ENCODE data around the gene MAPK8. TPM values are rescaled to one million over a fixed set of nuclear protein-coding genes. Genes with fewer than 3 reads are reported as not detected.

MAPK8 gene
- total and polyA plus RNA-seq, 4 experiments from 2014 or later, result 13.3 to 49.9 (median 35.0) TPM

DNA sequence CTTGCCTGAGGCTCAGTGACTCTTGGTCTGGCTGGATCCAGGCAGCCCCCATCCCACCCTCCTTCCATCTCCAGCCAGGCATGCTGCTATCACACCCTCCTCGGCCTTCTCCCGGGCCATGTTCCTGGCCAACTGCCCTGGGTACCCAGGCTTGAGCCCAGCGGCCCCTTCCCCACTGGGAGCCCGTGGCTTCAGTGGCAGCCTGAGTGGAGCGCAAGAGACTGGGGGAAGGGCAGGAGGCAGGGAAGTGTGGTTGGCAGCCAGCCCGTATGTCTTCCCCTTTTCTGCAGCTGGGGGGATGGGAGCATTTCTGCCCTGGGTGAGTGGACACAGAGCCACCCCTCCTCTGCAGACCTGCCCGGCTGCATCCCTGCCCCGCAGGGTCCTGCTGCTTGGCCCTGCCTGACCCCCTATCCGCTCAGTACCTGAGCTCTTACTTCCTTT lies 149.9 kb downstream of the MAPK8 start:
- no peak overlapping the region for H3K27ac ChIP-seq (ENCODE audit: low read depth, low read length)
- H3K27me3 Mint-ChIP-seq, result peaks cover 0 to 2% of the 10 kb centered on the region in 2 donors
- intact Hi-C loops (cut with micrococcal nuclease), result no loop called here

DNA sequence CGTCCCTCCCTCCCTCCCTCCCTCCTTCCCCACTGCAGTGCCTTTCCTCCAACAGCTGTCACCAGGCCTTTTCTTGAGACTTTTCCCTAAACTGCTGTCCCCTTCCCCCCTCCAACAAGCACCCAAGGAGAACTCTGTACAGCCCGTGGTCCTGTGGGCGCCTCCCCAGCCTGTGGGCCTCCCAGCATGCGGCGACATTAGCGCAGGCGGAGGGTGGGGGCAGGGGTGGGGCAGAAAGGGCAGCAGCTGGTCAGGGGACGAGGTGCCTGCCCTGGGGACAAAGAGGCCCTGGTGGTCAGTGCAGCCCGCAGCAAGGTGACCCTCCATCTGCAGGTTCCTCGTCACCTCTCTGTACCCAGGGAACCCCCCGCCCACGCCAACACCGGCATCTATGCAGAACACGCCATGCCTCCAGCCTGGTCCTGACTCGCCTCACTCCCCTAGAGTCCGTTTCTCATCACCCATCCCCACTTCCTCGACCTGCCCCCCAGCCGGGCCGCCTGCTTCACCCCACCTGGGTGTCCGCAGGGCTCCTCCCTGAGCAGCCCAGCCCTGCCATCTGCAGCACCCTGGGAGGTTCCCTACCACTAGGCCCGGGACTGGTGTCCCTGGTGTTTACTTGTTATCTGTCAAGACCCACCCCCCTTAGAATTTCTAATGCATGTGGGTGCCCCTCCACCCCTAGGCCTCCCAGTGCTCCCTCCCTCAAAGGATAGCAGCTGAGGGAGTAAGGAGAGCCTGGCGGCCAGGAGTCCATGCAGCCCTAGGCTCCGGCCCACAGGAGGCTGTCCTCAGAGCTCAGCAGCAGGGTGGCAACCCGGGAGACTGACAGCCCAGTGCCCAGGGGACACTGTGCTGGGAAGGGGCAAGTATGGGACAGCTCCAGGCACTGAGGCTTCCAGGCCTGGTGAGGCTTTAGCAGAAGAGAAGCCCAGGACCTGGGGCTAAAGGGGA lies 150.6 kb downstream of the MAPK8 start:
- no peak overlapping the region for H3K4me3 Mint-ChIP-seq
- Histone ChIP-seq H3K27ac (ENCODE audit: low read depth, low read length) (no peak overlapping the region), H3K27me3 (ENCODE audit: insufficient read depth, low read length) (no peaks in the 10 kb centered on the region), H3K9me3 (ENCODE audit: control insufficient read depth in 1 of 2, low read length in 2 of 2) (no peaks in the 10 kb centered on the region), H3K4me1 (ENCODE audit: insufficient read depth, low read length) (no peaks in the 10 kb centered on the region), H3K36me3 (ENCODE audit: insufficient read depth, low read length) (no peaks in the 10 kb centered on the region), H3K4me3 (ENCODE audit: low read length in 2 of 2) (no peak overlapping the region)
- CTCF ChIA-PET (ENCODE audit: partially characterized antibody), result no interaction called here
- H3K36me3 Mint-ChIP-seq, result no peaks in the 10 kb centered on the region
- H3K27me3 Mint-ChIP-seq, result peaks cover 0 to 2% of the 10 kb centered on the region in 2 donors
- intact Hi-C loops (cut with micrococcal nuclease), result no loop called here
- peaks cover 0 to 3% (median 0%) of the 10 kb centered on the region in 8 donors for H3K9me3 Mint-ChIP-seq
- DNase-seq, result no peak
- H3K27ac Mint-ChIP-seq, result no peak overlapping the region
- H3K4me1 Mint-ChIP-seq, result no peaks in the 10 kb centered on the region
- POLR2A ChIA-PET (ENCODE audit: partially characterized antibody), result no interaction called here

More for the DNA sequence above, 149.9 kb downstream of the MAPK8 start:
- H3K4me3 Mint-ChIP-seq, result no peak overlapping the region
- Histone ChIP-seq H3K36me3 (ENCODE audit: insufficient read depth, low read length) (no peaks in the 10 kb centered on the region), H3K4me1 (ENCODE audit: insufficient read depth, low read length) (no peaks in the 10 kb centered on the region), H3K9me3 (ENCODE audit: control insufficient read depth in 1 of 2, low read length in 2 of 2) (no peaks in the 10 kb centered on the region), H3K4me3 (ENCODE audit: low read length in 2 of 2) (no peak overlapping the region), H3K27me3 (ENCODE audit: insufficient read depth, low read length) (no peaks in the 10 kb centered on the region)
- no peak for DNase-seq
- H3K9me3 Mint-ChIP-seq, result peaks cover 0 to 3% (median 0%) of the 10 kb centered on the region in 8 donors
- no peak overlapping the region for H3K27ac Mint-ChIP-seq
- no peaks in the 10 kb centered on the region for H3K4me1 Mint-ChIP-seq
- H3K36me3 Mint-ChIP-seq, result no peaks in the 10 kb centered on the region
- ChIA-PET POLR2A (ENCODE audit: partially characterized antibody) (no interaction called here), CTCF (ENCODE audit: partially characterized antibody) (no interaction called here)

GRCh38 chr10:48457949-48458661 lies 151.6 kb downstream of the MAPK8 start:
- H3K9me3 ChIP-seq (ENCODE audit: control insufficient read depth in 1 of 2, low read length in 2 of 2), result no peaks in the 10 kb centered on the region
- no peaks in the 10 kb centered on the region for H3K27me3 ChIP-seq (ENCODE audit: insufficient read depth, low read length)
- no peak overlapping the region for H3K4me3 Mint-ChIP-seq
- POLR2A ChIA-PET (ENCODE audit: partially characterized antibody), result no interaction called here
- H3K27ac Mint-ChIP-seq, result no peak overlapping the region
- no peaks in the 10 kb centered on the region for H3K36me3 ChIP-seq (ENCODE audit: insufficient read depth, low read length)
- no peak overlapping the region for H3K27ac ChIP-seq (ENCODE audit: low read depth, low read length)
- H3K4me3 ChIP-seq (ENCODE audit: low read length in 2 of 2), result no peak overlapping the region
- H3K36me3 Mint-ChIP-seq, result no peaks in the 10 kb centered on the region
- intact Hi-C loops (cut with micrococcal nuclease), result no loop called here
- H3K4me1 Mint-ChIP-seq, result no peaks in the 10 kb centered on the region
- H3K27me3 Mint-ChIP-seq, result peaks cover 0 to 2% of the 10 kb centered on the region in 2 donors
- CTCF ChIA-PET (ENCODE audit: partially characterized antibody), result no interaction called here
- no peak for DNase-seq
- H3K4me1 ChIP-seq (ENCODE audit: insufficient read depth, low read length), result no peaks in the 10 kb centered on the region
- peaks cover 0 to 3% (median 0%) of the 10 kb centered on the region in 8 donors for H3K9me3 Mint-ChIP-seq

- Histone ChIP-seq H3K4me3 (ENCODE audit: low read length in 2 of 2) (no peak overlapping the region), H3K9me3 (ENCODE audit: control insufficient read depth in 1 of 2, low read length in 2 of 2) (no peaks in the 10 kb centered on the region), H3K27me3 (ENCODE audit: insufficient read depth, low read length) (no peaks in the 10 kb centered on the region), H3K4me1 (ENCODE audit: insufficient read depth, low read length) (no peaks in the 10 kb centered on the region), H3K36me3 (ENCODE audit: insufficient read depth, low read length) (no peaks in the 10 kb centered on the region), H3K27ac (ENCODE audit: low read depth, low read length) (no peak overlapping the region)
- Mint-ChIP-seq H3K4me3 (no peak overlapping the region), H3K36me3 (no peaks in the 10 kb centered on the region), H3K9me3 (no peaks in the 10 kb centered on the region), H3K4me1 (no peaks in the 10 kb centered on the region), H3K27ac (no peak overlapping the region), H3K27me3 (peaks cover 0 to 2% of the 10 kb centered on the region in 2 donors)
- DNase-seq, result no peak
- intact Hi-C loops (cut with micrococcal nuclease), result no loop called here
- ChIA-PET POLR2A (ENCODE audit: partially characterized antibody) (no interaction called here), CTCF (ENCODE audit: partially characterized antibody) (no interaction called here)
These were observed 152.2 kb downstream of the MAPK8 start for GRCh38 chr10:48458662-48459048.

- Mint-ChIP-seq H3K27ac (no peak overlapping the region), H3K27me3 (no peaks in the 10 kb centered on the region), H3K4me1 (no peaks in the 10 kb centered on the region), H3K9me3 (no peaks in the 10 kb centered on the region), H3K4me3 (no peak overlapping the region), H3K36me3 (no peaks in the 10 kb centered on the region)
- Histone ChIP-seq H3K27me3 (ENCODE audit: insufficient read depth, low read length) (no peaks in the 10 kb centered on the region), H3K27ac (ENCODE audit: low read depth, low read length) (no peak overlapping the region), H3K4me1 (ENCODE audit: insufficient read depth, low read length) (no peaks in the 10 kb centered on the region), H3K36me3 (ENCODE audit: insufficient read depth, low read length) (no peaks in the 10 kb centered on the region), H3K4me3 (ENCODE audit: low read length in 2 of 2) (no peak overlapping the region), H3K9me3 (ENCODE audit: control insufficient read depth in 1 of 2, low read length in 2 of 2) (no peaks in the 10 kb centered on the region)
- ChIA-PET POLR2A (ENCODE audit: partially characterized antibody) (no interaction called here), CTCF (ENCODE audit: partially characterized antibody) (no interaction called here)
- intact Hi-C loops (cut with micrococcal nuclease), result no loop called here
- DNase-seq, result no peak
These were observed 153.0 kb downstream of the MAPK8 start for GRCh38 chr10:48459270-48460150.

- Mint-ChIP-seq H3K27me3 (no peaks in the 10 kb centered on the region), H3K4me3 (no peak overlapping the region), H3K4me1 (no peaks in the 10 kb centered on the region), H3K36me3 (no peaks in the 10 kb centered on the region), H3K27ac (no peak overlapping the region), H3K9me3 (no peaks in the 10 kb centered on the region)
- H3K4me3 ChIP-seq (ENCODE audit: low read length in 2 of 2), result no peak overlapping the region
- no peaks in the 10 kb centered on the region for H3K27me3 ChIP-seq (ENCODE audit: insufficient read depth, low read length)
- no peak overlapping the region for H3K27ac ChIP-seq (ENCODE audit: low read depth, low read length)
- ChIA-PET POLR2A (ENCODE audit: partially characterized antibody) (no interaction called here), CTCF (ENCODE audit: partially characterized antibody) (no interaction called here)
- DNase-seq, result no peak
- no peaks in the 10 kb centered on the region for H3K4me1 ChIP-seq (ENCODE audit: insufficient read depth, low read length)
- H3K36me3 ChIP-seq (ENCODE audit: insufficient read depth, low read length), result no peaks in the 10 kb centered on the region
- no peaks in the 10 kb centered on the region for H3K9me3 ChIP-seq (ENCODE audit: control insufficient read depth in 1 of 2, low read length in 2 of 2)
- intact Hi-C loops (cut with micrococcal nuclease), result no loop called here
These were observed 153.7 kb downstream of the MAPK8 start for GRCh38 chr10:48460182-48460581.

Measured in CD4-positive, alpha-beta memory T cell (primary cell).